Renal pelvis (tissue), 4 donors: ENCODE results near the gene LRRC26. TPM values are rescaled to one million over a fixed set of nuclear protein-coding genes. Genes with fewer than 3 reads are reported as not detected.

Experiments
- DNase-seq: peaks from one replicate; pipeline ENCODE4 v3.0.0-alpha.2; 2013
- polyA plus RNA-seq, 3 donors: library from polyadenylated mRNA; unstranded; fragments of 120-200 nt; gene quantifications; one replicate each; pipeline ENCODE4 v1.2.1, GENCODE V29; 2013; ENCODE audit not compliant: insufficient read length in 3 of 3

LRRC26 gene
- polyA plus RNA-seq, 3 donors = 0.34 TPM; not detected in 2

- DNase-seq = no peak
Observed at GRCh38 chr9:137168573-137168903, 1.3 kb downstream of the LRRC26 start.

DNA sequence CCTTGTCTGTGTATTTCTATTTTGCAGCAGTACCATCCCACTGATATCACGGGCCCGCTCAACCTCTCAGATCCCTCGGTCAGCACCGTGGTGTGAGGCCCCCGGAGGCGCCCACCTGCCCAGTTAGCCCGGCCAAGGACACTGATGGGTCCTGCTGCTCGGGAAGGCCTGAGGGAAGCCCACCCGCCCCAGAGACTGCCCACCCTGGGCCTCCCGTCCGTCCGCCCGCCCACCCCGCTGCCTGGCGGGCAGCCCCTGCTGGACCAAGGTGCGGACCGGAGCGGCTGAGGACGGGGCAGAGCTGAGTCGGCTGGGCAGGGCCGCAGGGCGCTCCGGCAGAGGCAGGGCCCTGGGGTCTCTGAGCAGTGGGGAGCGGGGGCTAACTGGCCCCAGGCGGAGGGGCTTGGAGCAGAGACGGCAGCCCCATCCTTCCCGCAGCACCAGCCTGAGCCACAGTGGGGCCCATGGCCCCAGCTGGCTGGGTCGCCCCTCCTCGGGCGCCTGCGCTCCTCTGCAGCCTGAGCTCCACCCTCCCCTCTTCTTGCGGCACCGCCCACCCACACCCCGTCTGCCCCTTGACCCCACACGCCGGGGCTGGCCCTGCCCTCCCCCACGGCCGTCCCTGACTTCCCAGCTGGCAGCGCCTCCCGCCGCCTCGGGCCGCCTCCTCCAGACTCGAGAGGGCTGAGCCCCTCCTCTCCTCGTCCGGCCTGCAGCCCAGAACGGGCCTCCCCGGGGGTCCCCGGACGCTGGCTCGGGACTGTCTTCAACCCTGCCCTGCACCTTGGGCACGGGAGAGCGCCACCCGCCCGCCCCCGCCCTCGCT, 1.9 kb downstream of the LRRC26 start:
- no peak for DNase-seq

- no peak for DNase-seq
Observed at GRCh38 chr9:137167277-137167746, 2.5 kb downstream of the LRRC26 start.

GRCh38 chr9:137166380-137167229, 3.2 kb downstream of the LRRC26 start:
- DNase-seq = no peak

GRCh38 chr9:137165250-137165836, 4.5 kb downstream of the LRRC26 start:
- DNase-seq = no peak

- DNase-seq = no peak
Observed at GRCh38 chr9:137164370-137165249, 5.2 kb downstream of the LRRC26 start.

- no peak for DNase-seq
Observed at GRCh38 chr9:137163805-137164204, 6.0 kb downstream of the LRRC26 start.

- DNase-seq = no peak
Observed at GRCh38 chr9:137163365-137163715, 6.5 kb downstream of the LRRC26 start.

DNA sequence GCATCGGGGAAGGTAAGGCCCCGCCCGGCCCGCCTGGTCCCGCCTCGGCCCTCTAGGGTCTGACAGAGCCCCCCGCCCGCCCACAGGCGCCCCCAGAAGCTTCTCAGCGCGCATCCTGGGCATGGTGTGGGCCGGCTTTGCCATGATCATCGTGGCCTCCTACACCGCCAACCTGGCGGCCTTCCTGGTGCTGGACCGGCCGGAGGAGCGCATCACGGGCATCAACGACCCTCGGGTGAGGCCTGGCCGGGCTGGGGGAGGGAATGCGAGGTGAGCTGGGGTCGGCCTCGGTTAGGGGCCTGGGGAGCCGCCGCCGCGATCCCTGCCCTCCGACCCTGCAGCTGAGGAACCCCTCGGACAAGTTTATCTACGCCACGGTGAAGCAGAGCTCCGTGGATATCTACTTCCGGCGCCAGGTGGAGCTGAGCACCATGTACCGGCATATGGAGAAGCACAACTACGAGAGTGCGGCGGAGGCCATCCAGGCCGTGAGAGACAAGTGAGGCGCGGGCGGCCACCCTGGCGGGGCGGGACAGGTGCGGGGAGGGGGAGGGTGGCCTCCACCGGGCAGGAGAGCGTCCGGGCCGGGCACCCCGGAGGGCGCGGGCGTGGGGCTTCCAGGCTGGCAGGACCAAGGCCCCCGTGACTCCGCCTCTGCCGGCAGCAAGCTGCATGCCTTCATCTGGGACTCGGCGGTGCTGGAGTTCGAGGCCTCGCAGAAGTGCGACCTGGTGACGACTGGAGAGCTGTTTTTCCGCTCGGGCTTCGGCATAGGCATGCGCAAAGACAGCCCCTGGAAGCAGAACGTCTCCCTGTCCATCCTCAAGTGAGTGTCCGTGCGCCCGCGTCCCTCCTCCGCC, 7.1 kb downstream of the LRRC26 start:
- DNase-seq = no peak

GRCh38 chr9:137161558-137162486, 8.0 kb downstream of the LRRC26 start:
- no peak for DNase-seq

DNA sequence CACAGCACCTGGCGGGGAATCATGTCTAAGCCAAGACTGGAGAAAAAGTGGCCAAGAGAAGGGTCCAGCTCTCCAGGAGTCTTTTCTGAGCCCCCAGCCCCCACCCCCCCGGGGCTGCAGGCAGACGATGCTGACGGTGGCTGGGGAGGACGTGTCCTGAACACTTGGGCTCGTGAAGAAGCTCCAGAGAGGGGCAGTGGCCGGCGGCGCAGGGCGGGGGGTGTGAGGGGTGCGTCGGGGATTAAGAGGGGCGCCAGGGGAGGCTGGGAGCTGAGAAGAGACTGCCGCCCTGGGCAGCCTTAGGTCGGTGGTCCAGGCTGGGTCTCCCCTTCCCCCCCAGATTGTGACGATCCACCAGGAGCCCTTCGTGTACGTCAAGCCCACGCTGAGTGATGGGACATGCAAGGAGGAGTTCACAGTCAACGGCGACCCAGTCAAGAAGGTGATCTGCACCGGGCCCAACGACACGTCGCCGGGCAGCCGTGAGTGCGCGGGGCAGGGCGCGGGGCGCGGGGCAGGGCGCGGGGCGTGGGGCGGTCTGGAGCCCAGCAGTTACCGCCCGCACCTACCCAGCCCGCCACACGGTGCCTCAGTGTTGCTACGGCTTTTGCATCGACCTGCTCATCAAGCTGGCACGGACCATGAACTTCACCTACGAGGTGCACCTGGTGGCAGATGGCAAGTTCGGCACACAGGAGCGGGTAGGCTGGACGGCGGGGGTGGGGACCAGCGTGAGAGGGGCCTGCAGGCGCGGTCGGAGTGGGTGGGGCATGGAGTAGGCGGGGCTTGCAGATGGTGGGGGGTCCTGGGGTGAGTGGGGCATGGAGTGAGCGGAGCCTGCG, 8.9 kb downstream of the LRRC26 start:
- DNase-seq = no peak

GRCh38 chr9:137160054-137160425, 9.8 kb downstream of the LRRC26 start:
- DNase-seq = no peak

GRCh38 chr9:137159105-137160053, 10.5 kb downstream of the LRRC26 start:
- no peak for DNase-seq

DNA sequence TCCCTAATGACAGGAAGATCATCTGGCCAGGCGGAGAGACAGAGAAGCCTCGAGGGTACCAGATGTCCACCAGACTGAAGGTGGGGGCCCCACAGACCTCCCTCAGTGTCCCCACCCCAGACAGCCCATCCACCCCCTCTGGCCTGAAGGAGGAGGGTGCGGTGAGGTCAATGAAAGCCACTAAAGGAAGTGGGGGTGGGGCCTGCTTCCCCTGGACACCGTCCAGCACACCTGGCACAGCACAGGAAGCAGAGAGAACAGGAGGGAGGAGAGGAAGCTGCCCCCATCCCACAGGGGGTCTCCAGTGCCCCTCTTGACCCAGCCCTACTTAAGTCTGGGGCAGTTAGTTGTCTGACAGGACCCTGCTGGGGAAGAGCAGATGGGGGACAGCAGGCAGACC, 11.2 kb downstream of the LRRC26 start:
- DNase-seq = no peak

DNA sequence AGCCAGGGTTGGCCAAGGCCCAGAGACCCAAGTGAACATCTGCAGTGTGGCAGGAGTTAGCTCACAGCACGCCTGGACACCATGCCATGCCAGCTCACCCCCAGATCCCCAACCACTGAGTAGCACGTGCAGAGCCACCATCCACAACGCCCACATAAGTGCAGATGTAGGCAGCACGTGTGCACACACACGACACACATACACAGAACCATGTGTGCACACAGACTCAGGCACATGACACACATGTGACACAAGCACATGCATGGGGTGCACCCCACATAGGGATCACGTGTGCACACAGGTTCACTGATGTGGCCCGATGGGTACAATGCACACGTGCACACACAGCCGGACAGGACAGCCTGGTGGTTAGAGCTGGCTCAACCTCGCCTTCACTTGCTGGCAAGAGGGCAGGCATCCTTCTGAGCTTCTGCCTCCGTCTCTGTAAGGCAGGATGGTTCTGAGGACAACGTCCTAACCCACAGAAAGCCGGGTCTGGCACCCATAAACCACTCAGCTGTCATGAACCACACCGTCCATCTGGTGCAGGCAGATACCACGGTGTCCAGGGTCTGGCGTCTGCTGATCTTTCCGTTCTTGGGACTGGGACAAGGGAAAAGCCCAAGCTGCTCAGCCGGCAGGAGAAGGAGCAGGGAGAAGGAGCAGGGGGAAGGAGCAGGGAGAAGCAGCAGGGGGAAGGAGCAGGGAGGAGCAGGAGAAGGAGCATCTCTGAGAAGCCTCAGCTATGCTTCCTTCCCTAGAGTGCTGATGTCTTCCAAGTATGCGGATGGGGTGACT, 12.0 kb downstream of the LRRC26 start:
- DNase-seq = no peak

- no peak for DNase-seq
Observed at GRCh38 chr9:137156567-137157375, 13.1 kb downstream of the LRRC26 start.
